DND-41 (cell line): ENCODE results near the gene FAM180B.

Source experiments
- CTCF ChIP-seq: IDR thresholded peaks from 2 replicates; pipeline ENCODE4 v1.5.1; 2012; ENCODE audit warnings: borderline replicate concordance, low read length, moderate library complexity, mild to moderate bottlenecking; ENCODE audit not compliant: poor library complexity, severe bottlenecking; ENCODE audit errors: extremely low read depth
- EZH2 ChIP-seq: IDR thresholded peaks from 3 replicates; pipeline ENCODE4 v1.6.1; 2012; ENCODE audit warnings: borderline replicate concordance, low read depth, mild to moderate bottlenecking, moderate library complexity, low read length, inconsistent platforms; ENCODE audit not compliant: severe bottlenecking

GRCh38 chr11:47583844-47584243 lies 2.6 kb upstream of the FAM180B start:
- TF ChIP-seq CTCF, result no peak
- TF ChIP-seq EZH2, result no peak
